SK-N-MC (cell line): Measurements from ENCODE around the gene TBC1D22A.

Source experiments
- EZH2 ChIP-seq: fragments of 200-600 bp; sonication (generic); IDR thresholded peaks from one replicate; pipeline ENCODE4 v1.6.1; 2017; ENCODE audit warnings: antibody characterized with exemption
- FOXP2 ChIP-seq: optimal IDR thresholded peaks from 2 replicates; pipeline ENCODE3; 2011; ENCODE audit warnings: mild to moderate bottlenecking, moderate library complexity; ENCODE audit not compliant: insufficient read depth; ENCODE audit errors: extremely low read length, control extremely low read depth
- POLR2AphosphoS5 ChIP-seq: IDR thresholded peaks from 2 replicates; pipeline ENCODE4 v1.6.1; 2012; ENCODE audit warnings: mild to moderate bottlenecking, low read depth, low read length, borderline replicate concordance

- TF ChIP-seq EZH2 (no peak), POLR2AphosphoS5 (no peak), FOXP2 (no peak)
Observed at GRCh38 chr22:47031628-47031915, 269.1 kb downstream of the TBC1D22A start.
